GM19455 (cell line): ENCODE measurements around the gene DENND4C.
"Not testable (repeated sequence)": the region's sequence is repeated elsewhere in the genome, so short reads cannot be mapped to it uniquely, and the experiment has no call there.

Experiments used
- ATAC-seq: cut with Tn5 transposase; IDR thresholded peaks from one replicate; pipeline ENCODE4 v1.9.1; 2021; ENCODE audit not compliant: unreplicated experiment

Gene DENND4C

GRCh38 chr9:19265602-19266001 lies 35.1 kb downstream of the DENND4C start:
- ATAC-seq: not testable (repeated sequence)

GRCh38 chr9:19266778-19267384 lies 36.4 kb downstream of the DENND4C start:
- ATAC-seq: peak; percentile 75

GRCh38 chr9:19269582-19269981 lies 39.1 kb downstream of the DENND4C start:
- ATAC-seq: no peak

GRCh38 chr9:19270421-19270949 lies 40.0 kb downstream of the DENND4C start:
- ATAC-seq: no peak

GRCh38 chr9:19271081-19271480 lies 40.6 kb downstream of the DENND4C start:
- ATAC-seq: no peak

GRCh38 chr9:19281801-19282200 lies 51.3 kb downstream of the DENND4C start:
- no peak for ATAC-seq

GRCh38 chr9:19283072-19283710 lies 52.7 kb downstream of the DENND4C start:
- no peak for ATAC-seq

- ATAC-seq: no peak
Measured at GRCh38 chr9:19284729-19285128, 54.2 kb downstream of the DENND4C start.

GRCh38 chr9:19286634-19287188 lies 56.2 kb downstream of the DENND4C start:
- ATAC-seq: no peak

- ATAC-seq: no peak
Measured at GRCh38 chr9:19288081-19288480, 57.6 kb downstream of the DENND4C start.

GRCh38 chr9:19290103-19290502 lies 59.6 kb downstream of the DENND4C start:
- ATAC-seq: no peak

- no peak for ATAC-seq
Measured at GRCh38 chr9:19294219-19294618, 63.7 kb downstream of the DENND4C start.

GRCh38 chr9:19298436-19299000 lies 68.0 kb downstream of the DENND4C start:
- ATAC-seq: no peak

- ATAC-seq: no peak
Measured at GRCh38 chr9:19303216-19303615, 72.7 kb downstream of the DENND4C start.

GRCh38 chr9:19306568-19306967 lies 76.1 kb downstream of the DENND4C start:
- no peak for ATAC-seq

- no peak for ATAC-seq
Measured at GRCh38 chr9:19310246-19310645, 79.8 kb downstream of the DENND4C start.

- ATAC-seq: no peak
Measured at GRCh38 chr9:19313573-19313972, 83.1 kb downstream of the DENND4C start.

- no peak for ATAC-seq
Measured at GRCh38 chr9:19320495-19320894, 90.0 kb downstream of the DENND4C start.

GRCh38 chr9:19331877-19332276 lies 101.4 kb downstream of the DENND4C start:
- no peak for ATAC-seq

- ATAC-seq: no peak
Measured at GRCh38 chr9:19336166-19336565, 105.7 kb downstream of the DENND4C start.

GRCh38 chr9:19342947-19343346 lies 112.5 kb downstream of the DENND4C start:
- ATAC-seq: no peak

GRCh38 chr9:19358701-19359100 lies 128.2 kb downstream of the DENND4C start:
- no peak for ATAC-seq
